Measurements from ENCODE around the gene CWH43. TPM values are rescaled to one million over a fixed set of nuclear protein-coding genes. Genes with fewer than 3 reads are reported as not detected.

CWH43 gene

Small RNA genes lying within 50 kb of the gene (small RNA-seq; reads per million reads assigned to genes)
- not detected for gene AC020593.1

All from skeletal muscle satellite cell (primary cell).